Panc1 (cell line): ENCODE measurements around the gene SSH2. TPM values are rescaled to one million over a fixed set of nuclear protein-coding genes. Genes with fewer than 3 reads are reported as not detected.

Experiments used
- ATAC-seq: fragments of 200-7000 bp; cut with Tn5 transposase; 2 replicates; pipeline ENCODE4 v1.9.1; 2020; ENCODE audit warnings: mild to moderate bottlenecking, moderate library complexity
- BruUV-seq: library from RNA; stranded (reverse); fragments of 400-500 nt; replicated peaks from 2 replicates; lab custom pipeline; 2021; lab: Mats Ljungman, UMichigan
- CTCF ChIA-PET: fragments of 300-600 bp; sonication (Branson Sonifier 250); formaldehyde crosslinking; loops from one replicate; lab custom pipeline; 2022; ENCODE audit warnings: antibody characterized with exemption; lab: Charles Lee
- POLR2A ChIA-PET: fragments of 300-600 bp; sonication (Branson Sonifier 250); formaldehyde crosslinking; loops from one replicate; lab custom pipeline; 2022; ENCODE audit warnings: antibody characterized with exemption; lab: Charles Lee
- DNase-seq: peaks from one replicate; pipeline ENCODE4 v3.0.0-alpha.2; 2010; ENCODE audit warnings: low read depth, low spot score
- H3K27ac ChIP-seq: 2 replicates; pipeline ENCODE4 v1.5.1; 2011; ENCODE audit warnings: mild to moderate bottlenecking, low read length, inconsistent platforms
- H3K27me3 ChIP-seq: fragments of 200-500 bp; sonication (Bioruptor generic); 2 replicates; pipeline ENCODE4 v1.6.0; 2014; ENCODE audit warnings: low read length, inconsistent platforms; ENCODE audit not compliant: control insufficient read depth, insufficient read depth
- H3K36me3 ChIP-seq: fragments of 200-500 bp; sonication (Bioruptor generic); 2 replicates; pipeline ENCODE4 v1.5.1; 2014; ENCODE audit warnings: inconsistent platforms, mild to moderate bottlenecking, low read length, moderate library complexity; ENCODE audit not compliant: control insufficient read depth, insufficient read depth
- H3K4me1 ChIP-seq: 2 replicates; pipeline ENCODE4 v1.5.1; 2011; ENCODE audit warnings: inconsistent platforms, mild to moderate bottlenecking, low read length, moderate library complexity; ENCODE audit not compliant: control insufficient read depth, insufficient read depth
- H3K4me3 ChIP-seq, 2 experiments: 2 replicates each; pipeline ENCODE4 v1.5.1; 2011 to 2012; ENCODE audit warnings: low read depth in 2 of 2, low read length in 2 of 2, mild to moderate bottlenecking in 2 of 2, inconsistent platforms in 1 of 2, moderate library complexity in 1 of 2
- H3K9me3 ChIP-seq: fragments of 200-500 bp; sonication (Bioruptor generic); 2 replicates; pipeline ENCODE4 v1.5.1; 2014; ENCODE audit warnings: low read depth, mild to moderate bottlenecking, inconsistent platforms, low read length, moderate library complexity; ENCODE audit not compliant: control insufficient read depth, insufficient read depth
- CTCF ChIP-seq: fragments of 450-650 bp; IDR thresholded peaks from 2 replicates; pipeline ENCODE4 v1.5.1; 2017; ENCODE audit warnings: mild to moderate bottlenecking
- POLR2AphosphoS5 ChIP-seq: IDR thresholded peaks from 2 replicates; pipeline ENCODE4 v1.6.1; 2012; ENCODE audit warnings: mild to moderate bottlenecking, low read depth, low read length, moderate library complexity
- SIN3A ChIP-seq: IDR thresholded peaks from 2 replicates; pipeline ENCODE4 v1.6.1; 2012; ENCODE audit warnings: low read depth, mild to moderate bottlenecking, low read length, moderate library complexity, borderline replicate concordance; ENCODE audit not compliant: insufficient read depth
- TCF7L2 ChIP-seq: IDR thresholded peaks from 2 replicates; pipeline ENCODE4 v1.6.1; 2011; ENCODE audit warnings: mild to moderate bottlenecking, low read depth, low read length, inconsistent platforms
- in situ Hi-C: cut with HindIII; loops from 2 replicates; pipeline ENCODE4 v1.10.0; 2016; ENCODE audit warnings: low sequenced_read_pairs, low pct_unique_long_range_greater_than_20kb
- intact Hi-C: fragments of 100-400 bp; cut with micrococcal nuclease; formaldehyde crosslinking; loops from one replicate; pipeline ENCODE4 v1.10.0; 2022; ENCODE audit not compliant: unreplicated experiment
- total RNA-seq: library from RNA; stranded (reverse); gene quantifications from one replicate; pipeline ENCODE4 v1.2.1, GENCODE V29; 2021; ENCODE audit not compliant: unreplicated experiment
- TF ChIP-seq, protein P1 (sequence below), 2 experiments: IDR thresholded peaks; 2 replicates each; pipeline ENCODE4 v1.6.1; 2011 to 2012; ENCODE audit warnings: low read depth in 2 of 2, control low read depth in 1 of 2, low read length in 1 of 2, mild to moderate bottlenecking in 1 of 2, moderate library complexity in 1 of 2; ENCODE audit not compliant: insufficient read depth in 1 of 2

The SSH2 gene
- total RNA-seq, 1 experiment from 2014 or later, result 30.6 TPM

DNA sequence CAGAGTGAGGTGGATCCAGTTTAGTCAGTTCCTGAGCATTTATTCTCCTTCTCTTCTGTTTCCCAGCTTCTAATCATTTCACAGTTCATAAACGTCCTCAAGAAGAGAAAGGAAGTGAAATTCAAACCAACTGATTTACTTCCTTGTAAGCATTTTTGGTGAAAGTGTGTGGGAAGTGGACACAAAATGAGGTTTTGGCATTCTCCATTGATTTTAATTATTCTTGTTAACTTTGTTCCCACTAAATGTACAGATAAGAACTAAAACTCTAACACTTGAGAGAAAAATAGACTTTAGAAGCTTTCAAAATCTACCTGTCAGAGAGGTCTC, 264.6 kb downstream of the SSH2 start:
- ATAC-seq (no peak), DNase-seq (no peak)
- intact Hi-C loops (loop anchor here (10.0 kb wide), 1 partner anchor 49 kb away; no protein-coding TSS in a partner anchor), in situ Hi-C loops (no loop called here)
- ChIA-PET CTCF (interaction anchor here (0.5 to 1.1 kb wide), 2 partner anchors 26 to 76 kb away, joined by 4 to 9 read pairs; no protein-coding TSS in a partner anchor), POLR2A (no interaction called here)
- Histone ChIP-seq H3K27me3 (no peaks in the 10 kb centered on the region), H3K27ac (peak overlapping the region; percentile 20; the same call in 1 of the 2 replicates), H3K9me3 (no peaks in the 10 kb centered on the region), H3K4me3 (no peak overlapping the region), H3K36me3 (no peaks in the 10 kb centered on the region), H3K4me1 (peaks cover 4% of the 10 kb centered on the region; the same call in 1 of the 2 replicates)
- TF ChIP-seq POLR2AphosphoS5, result no peak
- TF ChIP-seq CTCF, result no peak
- TF ChIP-seq, protein P1, sequence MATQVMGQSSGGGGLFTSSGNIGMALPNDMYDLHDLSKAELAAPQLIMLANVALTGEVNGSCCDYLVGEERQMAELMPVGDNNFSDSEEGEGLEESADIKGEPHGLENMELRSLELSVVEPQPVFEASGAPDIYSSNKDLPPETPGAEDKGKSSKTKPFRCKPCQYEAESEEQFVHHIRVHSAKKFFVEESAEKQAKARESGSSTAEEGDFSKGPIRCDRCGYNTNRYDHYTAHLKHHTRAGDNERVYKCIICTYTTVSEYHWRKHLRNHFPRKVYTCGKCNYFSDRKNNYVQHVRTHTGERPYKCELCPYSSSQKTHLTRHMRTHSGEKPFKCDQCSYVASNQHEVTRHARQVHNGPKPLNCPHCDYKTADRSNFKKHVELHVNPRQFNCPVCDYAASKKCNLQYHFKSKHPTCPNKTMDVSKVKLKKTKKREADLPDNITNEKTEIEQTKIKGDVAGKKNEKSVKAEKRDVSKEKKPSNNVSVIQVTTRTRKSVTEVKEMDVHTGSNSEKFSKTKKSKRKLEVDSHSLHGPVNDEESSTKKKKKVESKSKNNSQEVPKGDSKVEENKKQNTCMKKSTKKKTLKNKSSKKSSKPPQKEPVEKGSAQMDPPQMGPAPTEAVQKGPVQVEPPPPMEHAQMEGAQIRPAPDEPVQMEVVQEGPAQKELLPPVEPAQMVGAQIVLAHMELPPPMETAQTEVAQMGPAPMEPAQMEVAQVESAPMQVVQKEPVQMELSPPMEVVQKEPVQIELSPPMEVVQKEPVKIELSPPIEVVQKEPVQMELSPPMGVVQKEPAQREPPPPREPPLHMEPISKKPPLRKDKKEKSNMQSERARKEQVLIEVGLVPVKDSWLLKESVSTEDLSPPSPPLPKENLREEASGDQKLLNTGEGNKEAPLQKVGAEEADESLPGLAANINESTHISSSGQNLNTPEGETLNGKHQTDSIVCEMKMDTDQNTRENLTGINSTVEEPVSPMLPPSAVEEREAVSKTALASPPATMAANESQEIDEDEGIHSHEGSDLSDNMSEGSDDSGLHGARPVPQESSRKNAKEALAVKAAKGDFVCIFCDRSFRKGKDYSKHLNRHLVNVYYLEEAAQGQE (IDR thresholded peaks at IDR 0.05; ENCODE audit: insufficient read depth in 1 of 2, low read depth in 2 of 2, low read length in 1 of 2), result no peak
- TF ChIP-seq TCF7L2, result no peak
- no peak for TF ChIP-seq SIN3A
- BruUV-seq, result no TSS peak

- no TSS peak for BruUV-seq
- intact Hi-C loops (loop anchor here (10.0 kb wide), 1 partner anchor 50 kb away; no protein-coding TSS in a partner anchor), in situ Hi-C loops (no loop called here)
- no peaks in the 10 kb centered on the region for H3K36me3 ChIP-seq
- ATAC-seq, result peak; percentile 92
- ChIA-PET CTCF (interaction anchor here (0.5 to 1.1 kb wide), 3 partner anchors 25 to 77 kb away, joined by 3 to 9 read pairs (median 4); no protein-coding TSS in a partner anchor), POLR2A (no interaction called here)
- no peak for TF ChIP-seq CTCF
- TF ChIP-seq POLR2AphosphoS5, result no peak
- TF ChIP-seq SIN3A, result no peak
- TF ChIP-seq TCF7L2, result no peak
- TF ChIP-seq, protein P1 (IDR thresholded peaks at IDR 0.05; ENCODE audit: insufficient read depth in 1 of 2, low read depth in 2 of 2, low read length in 1 of 2), result no peak
- no peaks in the 10 kb centered on the region for H3K9me3 ChIP-seq
- H3K4me3 ChIP-seq, result no peak overlapping the region
- H3K4me1 ChIP-seq, result peaks cover 4% of the 10 kb centered on the region; the same call in 1 of the 2 replicates
- DNase-seq, result peak; percentile 67
- H3K27me3 ChIP-seq, result no peaks in the 10 kb centered on the region
- H3K27ac ChIP-seq, result peak overlapping the region; percentile 20; the same call in 1 of the 2 replicates
Measured at GRCh38 chr17:29664743-29665480, 265.1 kb downstream of the SSH2 start.
